HG02759 (cell line): ENCODE results near the gene LRRC58.
"Not testable (repeated sequence)": the region's sequence is repeated elsewhere in the genome, so short reads cannot be mapped to it uniquely, and the experiment has no call there.

Experiments
- ATAC-seq: cut with Tn5 transposase; IDR thresholded peaks from one replicate; pipeline ENCODE4 v1.9.1; 2021; ENCODE audit warnings: mild to moderate bottlenecking, moderate library complexity; ENCODE audit not compliant: unreplicated experiment

Gene LRRC58

DNA sequence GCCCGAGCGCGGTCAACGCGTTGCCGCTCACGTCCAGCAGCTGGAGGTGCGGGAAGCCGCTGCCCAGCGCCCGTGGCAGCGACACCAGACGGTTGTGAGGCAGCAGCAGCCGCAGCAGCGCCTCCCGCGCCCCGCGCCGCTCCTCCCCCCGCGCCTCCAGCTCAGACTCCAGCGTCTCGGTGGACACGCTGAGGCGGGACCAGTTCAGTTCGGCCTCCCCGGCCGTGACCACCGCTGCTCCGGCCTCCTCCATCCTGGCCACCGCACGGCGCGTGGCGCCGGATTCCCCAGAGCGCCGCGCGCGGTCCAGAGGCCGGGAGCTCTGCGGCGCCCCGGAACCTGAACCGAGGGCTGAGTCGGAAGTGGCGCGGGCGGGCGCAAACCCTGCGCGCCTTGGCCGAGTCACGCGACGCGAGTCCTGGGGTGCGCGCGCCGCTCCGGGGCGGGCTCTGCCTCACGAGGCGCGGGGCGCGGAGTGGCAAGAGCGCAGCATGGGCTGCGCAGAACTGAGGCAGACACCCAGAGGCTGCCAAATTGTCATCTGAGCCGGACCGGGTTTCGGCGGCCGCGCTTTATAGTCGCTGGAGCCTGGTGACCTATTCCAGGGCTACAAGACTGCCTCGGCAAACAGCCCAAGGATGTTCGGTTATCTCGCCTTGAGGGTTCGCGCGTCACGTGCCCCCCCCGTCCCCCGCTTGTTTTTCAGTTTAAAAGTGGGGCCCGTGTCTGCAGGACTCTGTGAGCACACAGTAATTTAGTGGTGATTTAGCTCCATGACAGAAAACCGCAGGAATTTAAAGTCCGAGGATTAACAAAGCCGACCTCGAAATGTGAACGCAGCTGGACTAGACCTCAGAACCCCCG lies at the start of gene LRRC58:
Gene LRRC58 (minus strand): TSS at position 364 of the 864 bp plus-strand sequence. CDS start 111 bp downstream, at position 253.
- ATAC-seq = peak; percentile 89

DNA sequence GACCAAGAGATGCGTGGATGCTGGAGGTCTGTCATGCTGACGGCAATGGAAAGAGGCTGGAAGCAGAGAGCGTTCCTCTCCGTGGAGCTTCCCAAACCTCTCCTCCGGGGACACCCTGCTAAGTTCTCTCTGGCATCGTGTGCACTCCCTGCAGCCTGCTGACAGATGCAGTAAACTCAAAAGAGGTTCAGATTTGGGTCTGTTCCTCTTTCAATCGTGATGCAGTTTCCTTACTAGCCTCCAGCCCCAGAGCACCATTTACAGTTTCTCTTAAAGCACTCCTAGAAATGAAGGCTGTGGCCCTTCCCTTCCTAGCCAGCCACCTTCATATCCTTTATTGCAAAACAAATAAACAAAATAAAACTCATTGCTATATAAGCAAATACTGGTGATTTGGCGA lies 47.3 kb upstream of the LRRC58 start:
- ATAC-seq = no peak

DNA sequence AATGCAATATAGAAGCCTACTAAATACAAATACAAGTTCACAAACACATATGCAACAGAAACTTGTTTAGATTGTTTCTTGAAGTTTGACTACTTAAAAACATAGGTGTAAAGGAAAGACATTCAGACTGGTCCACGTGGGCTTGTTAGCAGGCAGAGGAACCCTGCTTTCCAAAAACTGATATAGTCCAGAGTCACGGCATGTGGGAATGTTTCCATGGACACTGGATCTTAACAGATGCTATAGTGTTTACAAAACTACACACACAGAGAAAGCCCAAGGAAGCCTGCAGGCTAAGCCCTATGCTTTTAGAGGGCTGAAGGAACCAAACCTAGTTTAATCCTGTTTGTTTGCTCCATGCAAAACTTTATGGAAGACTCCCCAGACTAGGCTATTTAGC lies 45.2 kb upstream of the LRRC58 start:
- ATAC-seq = no peak

DNA sequence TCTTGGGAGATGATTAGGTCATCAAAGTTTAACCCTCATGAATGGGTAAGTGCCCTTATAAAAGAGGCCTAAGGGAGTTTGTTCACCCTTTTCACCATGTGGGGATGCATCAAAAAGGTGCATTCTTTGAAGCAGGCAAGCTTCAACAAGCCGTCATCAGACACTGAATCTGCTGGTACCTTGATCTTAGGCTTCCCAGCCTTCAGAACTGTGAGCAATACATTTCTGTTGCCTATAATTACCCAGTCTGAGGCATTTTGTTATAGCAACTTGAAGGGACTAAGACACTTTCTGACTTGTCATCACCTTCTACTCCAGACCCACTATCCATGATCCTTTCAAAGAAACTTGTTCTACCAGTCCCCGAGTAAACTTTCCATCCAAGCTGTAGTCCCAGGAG lies 44.6 kb upstream of the LRRC58 start:
- no peak for ATAC-seq

DNA sequence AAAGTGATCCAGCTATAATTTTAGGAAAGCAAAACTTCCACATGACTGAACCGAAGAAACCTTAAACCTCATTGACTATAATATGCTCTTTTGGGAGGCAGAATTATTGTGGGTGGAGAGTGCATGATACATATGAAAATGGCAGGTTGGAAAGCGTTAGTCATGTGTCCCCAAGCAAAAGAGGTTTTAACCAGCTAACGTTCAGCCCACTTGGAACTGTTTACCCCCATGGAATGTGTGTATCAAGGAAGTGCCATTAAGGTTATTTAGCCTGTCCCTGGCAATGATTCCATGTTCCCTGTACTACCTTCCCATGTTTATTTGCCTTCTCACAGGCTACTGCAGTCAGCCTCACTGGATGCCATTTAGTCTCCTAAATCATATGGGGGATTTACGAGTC lies 44.1 kb upstream of the LRRC58 start:
- no peak for ATAC-seq

DNA sequence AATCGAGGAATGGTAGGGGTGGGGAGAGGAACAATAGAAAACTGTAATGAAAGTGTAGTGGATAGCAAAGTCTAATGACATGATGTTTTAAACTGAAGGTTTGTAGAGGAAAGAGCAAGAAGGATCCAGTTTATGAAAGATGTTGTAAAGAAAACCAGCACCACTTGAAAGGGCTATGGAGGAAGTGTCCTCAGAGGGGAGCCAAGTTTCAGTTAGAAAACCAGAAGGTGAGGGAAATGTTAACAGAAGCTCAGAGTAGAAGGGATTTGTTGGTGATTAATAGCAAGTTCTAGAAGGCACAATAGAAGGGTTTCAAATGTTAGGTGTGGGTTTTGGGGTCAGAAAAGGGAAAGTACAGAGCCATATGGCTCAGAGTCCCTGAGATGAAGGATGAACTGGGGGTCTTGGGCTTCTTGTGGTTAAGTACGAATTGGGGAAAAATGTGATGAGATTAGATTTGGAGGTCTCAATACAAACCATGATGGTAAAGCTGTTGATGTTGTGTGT lies 33.8 kb upstream of the LRRC58 start:
- no peak for ATAC-seq

DNA sequence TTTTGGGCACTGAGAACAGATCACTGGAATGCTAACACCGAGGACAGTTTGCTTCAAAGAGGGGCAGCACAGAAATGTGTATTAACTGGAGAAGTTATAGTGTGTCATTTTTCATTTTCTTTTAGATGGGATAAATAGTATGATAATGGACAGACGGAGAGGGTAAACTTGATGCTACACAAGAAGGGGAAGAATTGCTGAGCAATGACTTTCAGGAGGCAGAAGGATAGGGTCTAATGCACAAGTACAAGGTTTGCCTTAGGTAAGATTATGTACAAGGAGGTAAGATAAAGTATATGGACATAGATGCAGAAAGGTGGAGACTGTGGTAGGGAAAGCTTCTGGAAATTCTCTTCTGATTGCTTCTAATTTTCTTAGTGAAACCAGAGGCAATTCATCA lies 32.3 kb upstream of the LRRC58 start:
- no peak for ATAC-seq

DNA sequence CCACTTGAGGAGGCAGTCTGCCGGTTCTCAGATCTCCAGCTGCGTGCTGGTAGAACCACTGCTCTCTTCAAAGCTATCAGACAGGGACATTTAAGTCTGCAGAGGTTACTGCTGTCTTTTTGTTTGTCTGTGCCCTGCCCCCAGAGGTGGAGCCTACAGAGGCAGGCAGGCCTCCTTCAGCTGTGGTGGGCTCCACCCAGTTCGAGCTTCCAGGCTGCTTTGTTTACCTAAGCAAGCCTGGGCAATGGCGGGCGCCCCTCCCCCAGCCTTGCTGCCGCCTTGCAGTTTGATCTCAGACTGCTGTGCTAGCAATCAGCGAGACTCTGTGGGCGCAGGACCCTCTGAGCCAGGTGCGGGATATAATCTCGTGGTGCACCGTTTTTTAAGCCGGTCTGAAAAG lies 28.8 kb upstream of the LRRC58 start:
- not testable (repeated sequence) for ATAC-seq

DNA sequence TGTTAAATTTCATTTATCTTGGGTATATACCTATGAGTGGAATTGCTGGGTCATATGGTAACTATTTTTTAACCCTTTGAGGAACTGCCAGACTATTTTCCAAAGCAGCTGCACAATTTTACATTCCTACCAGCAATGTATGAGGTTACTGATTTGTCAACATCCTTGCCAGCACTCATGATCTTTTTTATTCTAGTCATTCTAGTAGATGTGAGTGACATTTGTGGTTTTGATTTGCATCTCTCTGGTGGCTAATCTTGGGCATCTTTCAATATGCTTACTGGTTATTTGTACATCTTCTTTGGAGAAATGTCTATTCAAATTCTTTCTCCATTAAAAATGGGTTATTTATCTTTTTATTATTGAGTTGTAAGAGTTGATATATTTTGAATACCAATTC lies 21.3 kb upstream of the LRRC58 start:
- ATAC-seq = peak; percentile 47

DNA sequence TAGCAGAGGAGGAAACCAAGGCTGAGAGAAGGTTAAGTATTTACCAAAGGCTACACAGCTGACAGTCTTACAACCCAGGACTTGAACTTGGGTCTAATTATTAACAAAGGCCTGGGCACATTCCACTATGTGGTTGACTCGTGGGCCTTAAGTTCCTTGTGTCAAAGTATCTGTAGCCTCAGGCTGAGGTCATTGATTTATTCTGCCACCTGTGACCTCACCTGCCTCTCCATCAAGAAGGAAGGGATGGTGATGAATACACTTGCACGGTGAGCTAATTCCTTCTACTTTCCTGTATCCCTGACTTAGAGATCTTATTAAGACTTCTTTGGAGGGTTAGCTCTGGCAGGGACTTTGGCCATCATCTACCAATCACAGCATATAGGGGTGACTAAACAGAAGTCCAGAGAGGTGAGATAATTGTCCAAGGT lies 19.9 kb upstream of the LRRC58 start:
- peak; percentile 89 for ATAC-seq

DNA sequence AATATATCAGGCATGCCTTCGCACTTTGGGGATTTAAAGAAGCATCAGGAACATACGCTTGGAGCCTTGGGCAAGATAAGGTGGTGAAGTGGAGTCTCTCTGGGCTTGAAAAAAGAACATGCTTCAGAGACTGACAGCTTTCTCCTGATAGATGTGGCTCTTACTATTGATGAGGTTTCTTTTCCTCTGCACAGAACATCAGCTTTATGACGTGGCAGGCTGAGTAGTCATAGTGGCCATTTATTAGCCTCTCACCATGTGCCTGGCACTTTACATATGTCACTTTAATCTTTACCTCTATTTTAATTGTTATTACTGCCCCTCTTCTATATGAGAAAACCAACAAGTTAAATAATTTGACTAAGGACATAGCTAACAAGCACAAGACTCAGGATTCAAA lies 19.0 kb upstream of the LRRC58 start:
- ATAC-seq = peak; percentile 42

DNA sequence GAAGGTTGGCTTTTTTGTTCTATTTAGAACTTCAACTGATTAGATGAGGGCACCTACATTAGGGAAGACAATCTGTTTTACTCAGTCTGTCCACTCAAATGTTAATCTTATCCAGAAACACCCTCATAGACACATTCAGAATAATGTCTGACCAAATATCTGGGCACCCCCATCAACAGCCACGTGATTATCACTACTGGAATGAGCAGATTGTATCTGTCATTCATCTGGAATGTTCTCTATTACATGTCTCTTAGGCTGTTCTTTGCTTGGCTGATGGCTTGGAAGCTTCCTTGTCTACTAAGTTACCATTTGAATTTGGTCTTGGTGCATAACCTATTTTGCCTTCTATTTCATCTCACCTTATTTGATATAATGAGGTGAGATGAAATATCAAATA lies 15.7 kb upstream of the LRRC58 start:
- no peak for ATAC-seq

DNA sequence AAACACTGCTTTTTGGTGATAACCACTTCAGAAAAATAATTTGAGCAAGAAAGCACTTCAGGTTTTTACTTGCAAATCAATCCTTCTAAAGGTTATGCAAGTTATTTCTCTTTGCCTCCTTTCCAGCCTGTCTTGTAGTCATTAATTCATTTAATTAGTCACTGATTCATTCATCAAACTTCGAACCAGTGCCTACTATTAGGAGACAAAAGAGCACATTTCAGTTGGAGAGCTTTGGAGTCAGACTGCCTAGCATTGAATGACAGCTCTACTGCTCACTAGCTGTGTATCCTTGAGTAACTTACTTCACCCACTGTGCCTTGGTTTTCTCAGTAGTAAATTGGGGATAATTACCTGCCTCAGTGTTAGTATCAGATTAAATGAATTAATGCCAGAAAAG lies 14.9 kb upstream of the LRRC58 start:
- ATAC-seq = no peak

DNA sequence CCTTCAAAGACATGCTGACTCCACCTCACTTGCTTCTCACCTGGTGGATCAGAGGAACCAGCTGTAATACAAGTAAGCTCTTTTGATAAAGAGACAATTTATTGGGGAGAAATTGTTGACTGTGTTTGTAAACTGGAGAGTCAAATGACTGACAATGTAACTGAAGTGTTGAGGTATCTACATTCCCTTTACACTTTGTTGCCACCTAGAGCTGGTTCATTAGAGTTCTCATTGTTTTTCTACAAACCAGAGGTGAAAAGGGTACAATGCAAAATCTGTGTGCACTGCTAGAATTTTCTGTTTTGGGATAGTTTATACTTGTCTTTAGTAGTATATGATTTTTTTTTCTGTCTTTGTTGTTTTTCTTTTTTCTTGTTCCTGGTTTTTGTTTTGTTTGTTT lies 8.7 kb upstream of the LRRC58 start:
- ATAC-seq = no peak

DNA sequence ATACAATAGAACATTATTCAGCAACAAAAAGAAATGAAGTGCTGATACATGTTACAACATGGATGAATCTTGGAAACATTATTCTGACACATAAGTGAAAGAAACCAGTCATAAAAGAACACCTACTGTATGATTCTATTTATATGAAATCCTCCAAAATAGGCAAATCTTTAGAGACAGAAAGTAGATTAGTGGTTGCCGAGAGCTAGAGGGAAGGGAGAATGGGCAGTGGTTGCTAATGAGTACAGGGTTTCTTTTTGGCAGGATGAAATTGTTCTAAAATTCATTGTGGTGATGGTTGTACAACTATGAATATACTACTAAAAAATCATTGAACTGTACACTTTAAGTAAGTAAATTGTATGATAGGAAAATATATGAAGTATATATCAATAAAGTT lies 6.3 kb upstream of the LRRC58 start:
- ATAC-seq = no peak

DNA sequence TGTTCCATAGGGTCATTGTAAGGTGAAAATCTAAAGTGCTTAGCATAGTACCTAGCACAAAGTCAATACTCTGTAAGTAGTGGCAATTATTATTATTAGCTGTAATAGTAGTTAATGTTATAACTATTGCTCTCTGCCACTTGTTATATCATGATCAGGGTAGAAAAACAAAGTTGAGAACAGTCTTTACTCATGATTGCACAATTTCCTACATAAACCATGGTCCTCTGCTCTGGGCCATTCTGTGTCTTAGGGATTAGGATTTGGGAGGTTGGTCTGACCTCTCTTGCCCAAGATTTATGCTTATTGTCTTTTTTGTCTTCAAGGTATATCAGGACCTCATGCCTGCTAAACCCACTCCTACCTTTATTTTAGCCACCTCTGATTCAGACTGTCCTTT lies 4.3 kb upstream of the LRRC58 start:
- ATAC-seq = no peak

DNA sequence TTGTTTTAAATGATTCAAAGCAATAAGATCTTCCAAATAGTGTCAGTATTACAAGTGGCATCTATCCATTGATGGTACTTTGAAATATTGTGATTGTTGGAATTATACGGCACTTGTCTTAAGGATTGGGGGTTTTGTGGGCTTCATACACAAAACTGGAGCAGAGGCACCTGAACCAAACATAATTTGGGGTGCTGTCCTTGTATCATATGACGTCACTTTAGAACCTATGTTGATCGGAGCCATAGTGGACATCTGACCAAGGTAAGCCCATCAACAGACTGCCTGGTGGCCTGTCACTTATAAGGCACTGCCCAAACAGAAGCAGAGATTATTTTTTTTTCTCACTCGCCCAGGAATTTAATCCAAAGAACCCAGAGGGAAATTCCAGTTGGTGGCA lies 2.9 kb upstream of the LRRC58 start:
- no peak for ATAC-seq

DNA sequence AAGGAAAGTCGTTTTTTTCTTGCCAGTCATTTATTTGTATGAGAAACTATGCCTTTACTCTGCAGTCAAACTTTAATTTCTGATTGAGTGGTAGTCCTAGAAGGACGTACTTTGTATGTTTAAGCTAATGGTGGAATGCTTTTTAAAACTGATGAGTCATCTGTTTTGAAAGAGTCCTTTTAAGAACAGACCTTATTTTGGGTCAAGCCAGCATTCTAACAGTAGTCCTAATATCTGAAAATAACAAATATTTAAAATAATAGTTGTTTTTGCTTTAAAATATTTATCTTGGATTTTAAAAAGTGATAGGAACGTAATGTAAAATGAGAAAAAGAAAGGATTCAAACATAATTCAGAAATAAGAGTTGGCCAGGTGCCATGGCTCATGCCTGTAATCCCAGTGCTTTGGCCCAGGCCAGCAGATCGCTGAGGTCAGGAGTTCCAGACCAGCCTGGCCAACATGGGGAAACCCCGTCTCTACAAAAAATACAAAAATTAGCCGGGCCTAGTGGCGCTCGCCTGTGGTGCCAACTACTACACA lies 1.3 kb upstream of the LRRC58 start:
- no peak for ATAC-seq

DNA sequence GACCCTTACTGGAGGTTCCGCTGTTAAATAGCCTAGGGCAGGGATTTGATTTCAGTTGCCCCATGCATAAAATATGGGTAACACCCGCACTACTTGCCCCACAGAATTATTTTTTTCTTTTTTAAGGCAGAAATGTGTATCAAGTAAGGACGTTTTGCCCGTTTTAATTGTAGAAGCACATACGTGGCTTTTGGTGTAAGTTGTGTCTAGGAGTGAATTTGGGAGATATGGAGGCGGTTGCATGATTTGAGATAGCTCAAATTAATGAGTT lies 636 bp upstream of the LRRC58 start:
- no peak for ATAC-seq

DNA sequence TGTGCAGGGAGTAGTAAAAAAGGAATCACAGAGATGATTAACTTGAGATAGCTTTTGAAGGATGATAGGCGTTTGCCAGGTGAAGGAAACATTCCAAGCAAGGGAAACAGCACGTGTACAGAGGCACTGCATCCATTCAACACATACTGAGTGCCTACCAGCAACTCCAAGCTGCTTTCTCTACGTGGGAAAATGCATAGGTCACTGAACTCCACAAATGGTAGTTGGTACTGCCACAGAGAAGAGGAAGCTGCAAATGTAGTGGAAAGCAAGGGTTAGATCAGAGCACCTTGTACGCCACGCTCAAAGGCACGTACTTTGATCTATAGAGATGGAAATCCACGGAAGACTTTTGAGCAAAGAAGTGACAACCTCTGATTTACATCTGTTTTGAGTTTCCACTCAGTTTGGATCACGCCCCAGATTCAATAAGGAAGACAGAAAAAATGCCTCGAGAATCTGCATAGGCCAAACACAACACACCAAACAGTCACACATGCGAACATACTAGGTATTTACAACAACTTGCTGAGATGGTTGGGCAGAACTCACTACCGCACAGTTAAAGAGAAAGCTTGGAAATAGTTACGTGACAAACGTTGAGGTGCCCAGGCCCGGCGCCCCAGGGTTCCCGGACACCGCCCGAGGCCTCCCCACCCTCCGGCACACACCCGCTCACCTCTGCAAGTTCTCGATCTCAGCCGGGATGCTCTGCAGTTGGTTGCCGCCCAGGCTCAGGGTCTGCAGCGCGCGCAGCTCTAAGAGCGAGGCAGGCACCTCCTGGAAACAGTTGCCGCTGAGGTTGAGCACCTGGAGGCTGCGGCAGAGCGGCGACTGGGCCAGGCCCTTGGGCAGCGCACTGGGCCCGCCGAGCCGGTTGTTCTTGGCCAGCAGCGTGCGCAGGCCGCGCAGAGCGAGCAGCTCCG lies 826 bp downstream of the LRRC58 start:
- ATAC-seq = peak; percentile 53

DNA sequence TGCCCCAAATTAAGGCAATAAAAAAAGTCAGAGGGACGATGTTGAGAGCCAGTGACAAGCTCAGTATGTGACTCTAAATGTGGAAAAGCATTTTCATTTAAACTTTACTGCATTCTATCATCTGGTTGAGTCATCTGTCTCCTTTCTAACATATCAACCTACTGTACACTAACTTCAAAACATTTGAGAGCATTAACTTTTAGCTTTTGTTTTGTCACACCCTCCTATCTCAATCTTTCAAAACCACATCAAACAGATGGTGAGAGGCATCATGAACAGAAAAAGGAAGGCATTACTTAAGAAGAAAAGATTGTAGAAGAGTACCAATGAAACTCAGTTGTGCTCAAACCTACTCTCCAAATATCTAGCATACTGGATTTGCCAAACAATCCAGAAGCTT lies 4.8 kb downstream of the LRRC58 start:
- ATAC-seq = no peak
